Left forelimb (tissue), 1 donor: ENCODE results near the gene ZFYVE21.

Experiments used
- DNase-seq: peaks from one replicate; pipeline ENCODE4 v3.0.0-alpha.2; 2018; ENCODE audit warnings: low spot score

ZFYVE21 gene

GRCh38 chr14:103705504-103706284 lies 9.9 kb upstream of the ZFYVE21 start:
- DNase-seq = no peak

DNA sequence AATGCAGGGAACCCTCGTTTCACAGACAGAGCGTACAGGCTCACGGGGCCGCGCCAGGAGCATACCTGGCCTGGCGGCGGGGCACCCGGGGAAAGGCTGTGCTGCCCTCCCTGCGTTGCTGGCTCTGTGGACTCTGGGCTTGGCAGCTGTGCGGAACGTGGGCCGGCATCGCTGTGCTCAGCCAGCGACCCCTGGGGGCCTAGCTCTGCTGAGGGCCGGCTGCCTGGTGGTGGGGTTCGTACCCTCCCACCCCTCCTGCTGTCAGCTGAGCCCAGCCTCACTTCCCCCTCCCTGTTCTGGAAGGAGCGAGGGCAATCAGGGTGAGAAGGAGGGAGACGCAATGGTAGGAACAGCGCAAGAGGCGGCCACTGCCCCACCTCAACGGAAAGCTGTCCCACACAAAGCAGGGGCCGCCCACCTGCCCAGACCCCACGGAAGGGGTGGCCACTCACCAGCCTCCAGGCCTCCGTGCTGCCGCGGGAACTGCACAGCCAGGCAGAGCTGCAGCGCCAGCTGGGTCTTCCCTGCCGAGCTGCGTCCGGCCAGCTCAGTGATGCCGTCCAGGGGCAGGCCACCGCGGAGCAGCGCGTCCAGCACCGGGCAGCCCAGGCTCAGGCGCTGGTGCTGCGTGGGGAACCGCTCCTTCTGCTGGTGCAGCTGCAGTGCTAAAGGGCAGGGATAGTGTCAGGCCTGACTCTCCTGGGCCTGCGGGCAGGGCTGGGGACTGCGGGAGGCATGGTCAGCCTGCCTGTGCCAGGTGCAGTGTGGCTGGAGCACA lies 8.9 kb upstream of the ZFYVE21 start:
- no peak for DNase-seq

DNA sequence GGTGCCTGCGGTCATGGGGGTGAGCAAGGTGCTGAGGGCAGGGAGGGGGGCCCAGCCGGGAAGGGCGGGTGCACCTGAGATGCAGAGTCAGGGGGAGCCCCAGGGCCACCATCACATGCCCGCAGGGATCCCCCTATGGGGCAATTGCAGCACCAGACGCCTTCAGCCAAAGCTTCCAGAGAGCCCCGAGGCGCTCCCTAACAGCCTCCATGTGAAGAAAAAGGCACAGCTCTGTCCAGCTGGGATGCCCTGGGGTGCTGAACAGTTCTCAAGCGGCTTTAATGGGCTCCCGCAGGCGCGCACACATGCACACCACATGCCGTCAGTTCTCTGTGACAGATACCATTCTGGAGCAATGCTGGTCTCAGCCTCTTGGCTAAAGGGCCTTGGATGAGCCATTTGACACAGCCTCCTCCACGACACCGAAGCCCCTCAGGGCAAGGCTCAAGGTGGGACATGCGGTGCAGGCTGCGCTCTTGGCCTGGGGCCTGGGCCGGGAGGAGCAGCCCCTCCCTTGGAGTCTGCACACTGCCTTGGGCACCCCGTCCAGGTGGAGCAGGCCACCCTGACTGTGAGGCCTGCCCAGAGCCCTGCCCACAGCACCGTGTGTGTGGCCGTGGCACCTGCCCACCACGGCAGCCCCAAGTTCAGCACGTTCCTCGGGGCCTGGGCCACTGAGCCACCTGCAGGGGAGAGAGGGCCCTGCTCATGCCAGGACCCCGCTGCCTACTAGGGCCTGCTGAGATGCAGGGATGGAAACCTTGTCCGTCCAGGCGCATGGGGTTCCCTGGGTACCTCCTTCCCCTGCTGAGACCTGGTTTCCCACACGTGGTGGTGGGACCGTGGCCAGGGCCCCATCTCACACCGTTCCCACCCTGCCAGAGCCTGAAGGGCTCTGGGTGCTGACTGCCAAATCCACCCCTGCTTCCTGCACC lies 8.0 kb upstream of the ZFYVE21 start:
- no peak for DNase-seq

DNA sequence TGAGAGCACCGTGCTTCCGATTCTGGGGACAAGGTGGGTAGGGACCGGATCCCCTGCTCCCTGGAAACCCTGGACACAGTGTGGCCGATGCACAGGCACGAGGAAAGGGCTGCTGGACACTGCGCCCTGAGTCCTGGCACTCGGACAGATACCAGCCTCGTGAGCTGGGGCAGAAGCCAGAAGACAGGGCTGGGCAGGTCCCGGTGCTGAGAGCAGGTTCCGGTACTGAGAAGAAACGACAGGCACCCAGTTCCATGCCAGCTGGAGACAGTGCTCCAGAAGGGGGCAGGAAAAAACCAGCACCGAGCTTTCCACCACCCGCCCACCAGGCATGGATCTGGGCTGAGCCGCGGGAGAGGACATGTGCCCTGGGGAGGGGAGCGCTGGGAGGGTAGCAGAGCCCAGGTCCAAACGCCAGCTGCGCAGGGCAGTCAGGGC lies 6.8 kb upstream of the ZFYVE21 start:
- DNase-seq = no peak

DNA sequence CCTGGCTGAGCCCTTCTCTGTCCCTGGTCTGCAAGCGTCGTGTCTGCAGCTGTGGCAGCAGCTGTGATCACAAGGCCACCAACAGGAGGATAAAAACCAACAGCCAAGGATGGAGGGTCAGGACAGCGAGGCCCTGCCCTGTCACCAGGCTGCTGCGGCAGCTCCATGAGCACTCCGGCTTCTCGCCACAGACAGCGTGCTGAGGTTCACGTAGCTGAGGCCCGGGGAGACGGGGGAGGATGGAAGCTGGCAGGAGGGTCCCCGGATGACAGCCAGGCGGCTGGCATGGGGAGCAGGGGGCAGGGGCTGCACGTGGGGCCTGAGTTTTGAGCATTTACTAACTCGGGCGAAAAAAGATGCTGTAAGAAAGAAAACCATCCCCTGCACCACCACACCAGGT lies 5.8 kb upstream of the ZFYVE21 start:
- no peak for DNase-seq

GRCh38 chr14:103710771-103711377 lies 4.7 kb upstream of the ZFYVE21 start:
- no peak for DNase-seq

- no peak for DNase-seq
These were observed 3.8 kb upstream of the ZFYVE21 start for GRCh38 chr14:103711516-103712431.

DNA sequence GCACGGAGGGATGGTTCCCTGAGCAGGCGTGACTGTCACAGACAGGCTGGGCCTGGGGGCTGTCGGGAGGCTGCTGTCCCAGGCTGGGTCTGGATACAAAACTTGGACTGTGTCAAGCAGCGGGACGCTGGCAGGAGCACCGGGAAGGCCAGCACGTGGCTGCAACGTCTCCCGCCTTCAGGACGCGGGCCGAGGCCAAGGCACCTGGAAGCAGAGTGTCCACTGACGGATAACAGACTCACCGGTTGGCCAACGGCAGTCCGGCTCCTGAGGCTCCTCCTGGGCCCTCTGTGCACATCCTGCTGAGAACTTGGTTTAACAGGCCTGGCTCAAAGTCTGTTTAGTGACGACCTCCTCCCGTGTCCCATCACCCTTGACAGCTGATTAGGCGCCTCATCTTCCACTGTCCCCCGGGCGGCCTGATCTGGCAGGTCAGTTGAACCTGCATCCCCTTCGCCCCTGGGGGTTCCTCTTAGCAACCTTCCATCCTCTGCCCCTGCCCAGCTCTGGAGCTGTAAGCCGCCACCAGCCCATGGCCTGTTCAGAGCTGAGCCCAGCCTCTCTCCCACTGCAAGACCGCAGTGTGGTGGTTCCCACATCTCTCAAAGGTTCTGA lies 2.9 kb upstream of the ZFYVE21 start:
- no peak for DNase-seq

GRCh38 chr14:103713304-103714062 lies 2.1 kb upstream of the ZFYVE21 start:
- no peak for DNase-seq

DNA sequence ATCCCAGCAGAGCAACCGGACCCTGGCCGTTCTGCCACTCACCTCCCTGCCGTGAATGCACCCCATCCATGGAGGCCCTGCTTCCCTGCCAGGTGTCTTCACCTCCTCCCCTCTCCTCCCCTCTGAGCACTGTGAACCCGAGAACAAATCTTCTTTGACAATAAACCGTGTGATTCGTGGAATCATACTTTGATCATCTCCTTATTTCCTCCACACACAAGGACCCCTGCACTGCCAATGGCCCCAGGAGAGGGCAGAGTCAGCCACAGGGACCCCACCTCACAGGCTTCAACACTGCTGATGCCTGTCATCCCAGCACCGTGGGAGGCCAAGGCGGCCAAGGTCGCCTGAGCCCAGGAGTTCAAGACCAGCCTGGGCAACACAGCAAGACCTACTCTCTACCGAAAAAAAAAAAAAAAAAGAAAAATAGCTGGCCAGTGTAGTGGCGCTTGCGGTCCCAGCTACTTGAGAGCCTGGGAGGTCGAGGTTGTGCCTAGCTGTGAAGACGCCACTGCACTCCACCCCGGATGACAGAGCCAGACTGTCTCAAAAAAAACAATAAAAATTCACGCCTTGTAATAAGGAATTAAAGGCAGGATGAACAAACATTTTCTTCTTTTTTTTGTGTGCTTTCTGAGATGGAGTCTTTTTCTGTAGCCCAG lies 1.4 kb upstream of the ZFYVE21 start:
- DNase-seq = no peak

DNA sequence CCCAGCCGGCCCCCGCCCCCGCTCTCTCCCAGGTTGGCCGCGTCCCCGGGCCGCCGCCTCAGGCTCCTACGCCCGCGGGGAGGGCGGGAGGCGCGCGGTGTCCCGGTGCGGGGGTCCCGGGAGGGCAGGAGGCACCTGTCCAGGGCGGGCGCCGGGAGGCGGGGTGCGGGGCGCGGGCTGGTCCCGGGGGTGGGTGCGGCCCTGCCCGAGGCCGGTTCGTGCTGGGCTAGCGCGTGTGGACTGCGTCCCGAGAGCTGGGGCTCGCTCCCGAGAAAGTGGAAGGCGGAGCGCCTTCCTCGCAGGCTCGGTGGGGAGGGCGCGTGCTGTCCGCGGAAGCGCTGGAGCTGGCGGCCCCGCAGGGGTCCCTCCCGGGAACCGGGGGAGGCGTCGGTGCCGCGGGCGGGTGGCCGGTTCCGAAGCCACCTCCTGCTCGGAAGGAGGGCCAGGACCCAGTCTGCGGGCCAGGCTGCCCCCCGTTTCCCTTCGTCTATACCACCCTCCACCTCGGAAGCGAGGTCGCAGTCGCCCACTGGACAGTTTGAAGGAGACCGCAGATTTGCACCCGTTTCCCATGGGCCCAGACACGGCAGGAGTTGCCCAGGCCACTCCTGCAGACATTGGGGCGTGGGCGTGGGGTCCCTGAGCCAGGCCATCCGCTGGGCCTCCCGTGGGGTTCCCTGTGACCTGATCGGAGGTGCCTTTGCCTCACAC lies 636 bp downstream of the ZFYVE21 start:
- DNase-seq = no peak

DNA sequence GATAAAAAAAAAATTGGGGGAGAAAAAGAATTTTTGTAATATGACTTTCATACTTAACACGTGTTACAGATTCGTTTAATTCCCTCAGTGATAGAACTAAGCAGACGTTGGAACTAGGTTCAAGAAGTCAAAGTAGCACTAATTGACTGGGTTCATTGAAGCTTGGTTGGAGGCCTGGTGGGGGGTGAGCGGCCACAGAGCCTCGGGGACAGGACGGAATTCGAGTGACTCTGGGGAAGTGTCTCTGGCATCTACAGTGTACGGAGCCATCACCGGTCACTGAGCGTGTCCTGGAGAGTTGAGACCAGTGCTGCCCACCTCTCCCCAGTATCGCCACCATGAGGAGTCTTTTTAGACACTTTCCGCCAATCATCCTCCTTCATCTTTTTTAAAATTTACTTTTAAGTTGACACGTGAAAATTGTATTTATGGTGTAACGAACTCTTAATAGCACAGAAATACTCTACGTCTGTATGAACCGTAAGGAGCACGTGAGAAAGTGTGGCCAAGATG lies 1.3 kb downstream of the ZFYVE21 start:
- no peak for DNase-seq

GRCh38 chr14:103718572-103718971 lies 3.0 kb downstream of the ZFYVE21 start:
- no peak for DNase-seq

DNA sequence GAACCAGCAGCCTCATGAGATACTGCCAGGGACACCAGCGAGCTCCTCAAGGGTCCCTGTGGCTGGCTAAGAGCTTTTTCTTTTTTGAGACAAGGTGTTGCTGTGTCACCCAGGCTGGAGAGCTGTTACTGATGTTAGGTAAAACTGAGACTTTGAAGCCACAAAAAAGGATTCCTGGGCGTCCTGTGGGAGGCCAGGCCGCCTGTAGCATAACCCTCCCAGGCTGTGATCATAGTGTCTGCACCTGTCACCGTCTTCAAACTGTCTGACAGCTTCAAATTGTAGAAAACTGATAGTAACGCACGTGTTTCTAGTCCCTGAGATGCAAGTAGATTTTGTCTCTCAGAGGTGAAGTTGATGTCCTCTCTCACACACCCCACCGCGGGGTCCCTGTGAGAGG lies 4.1 kb downstream of the ZFYVE21 start:
- no peak for DNase-seq

DNA sequence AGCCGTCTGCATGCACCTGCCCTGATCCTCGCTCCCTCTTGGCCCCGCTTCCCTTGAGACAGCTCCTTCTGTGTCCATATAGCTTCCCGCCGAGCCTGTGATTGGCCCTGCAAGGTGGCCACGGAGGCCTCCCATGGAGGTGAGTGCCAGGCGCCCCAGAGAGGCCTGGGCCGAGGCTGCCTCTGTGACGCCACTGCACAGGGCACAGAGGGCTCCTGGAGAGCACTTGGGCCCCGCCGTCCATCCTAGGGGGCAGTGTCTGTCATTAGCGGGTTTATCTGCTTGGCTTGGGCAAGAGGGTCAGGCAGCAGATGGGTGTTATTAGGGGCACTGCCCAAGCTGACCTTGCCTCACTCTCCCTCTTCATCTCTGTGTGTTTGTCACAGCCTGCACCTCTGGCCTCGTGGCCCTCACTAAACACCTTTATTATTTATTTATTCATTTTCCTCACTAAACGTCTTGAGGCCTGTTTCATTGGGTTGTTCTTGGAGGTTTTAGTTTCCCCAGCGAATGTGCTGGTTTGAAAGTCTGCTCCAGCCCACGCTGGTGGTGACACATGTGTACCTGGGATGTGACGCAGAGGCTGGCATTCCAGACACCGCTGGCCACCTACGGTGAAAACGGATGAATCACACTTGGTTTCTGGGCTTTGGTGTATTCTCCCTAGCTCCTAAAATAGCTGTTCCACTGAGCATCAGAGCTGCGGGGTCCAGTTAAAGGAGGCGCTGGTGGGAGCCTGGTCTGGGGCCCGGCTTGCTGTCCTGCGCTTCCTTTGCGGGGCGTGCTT lies 5.9 kb downstream of the ZFYVE21 start:
- no peak for DNase-seq

DNA sequence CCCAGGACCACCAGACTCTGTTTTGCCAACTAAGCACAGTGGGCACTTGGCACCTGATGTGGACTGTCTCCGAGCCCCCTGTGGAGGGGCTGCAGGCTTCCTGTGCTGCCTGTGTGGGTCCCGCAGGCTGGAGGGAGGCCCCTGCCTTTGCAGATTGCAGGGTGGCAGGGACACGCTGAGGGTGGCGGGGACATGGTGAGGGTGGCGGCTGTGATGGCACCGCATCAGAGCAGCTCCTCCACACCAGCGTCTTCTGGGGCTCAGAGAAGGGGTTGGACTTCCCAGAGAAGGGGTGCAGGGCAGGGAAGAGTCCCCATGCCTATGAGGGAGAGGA lies 8.1 kb downstream of the ZFYVE21 start:
- DNase-seq = no peak

- DNase-seq = no peak
These were observed 8.5 kb downstream of the ZFYVE21 start for GRCh38 chr14:103724116-103724515.
